Measurements from ENCODE around the gene NEUROD1.

NEUROD1 gene

DNA sequence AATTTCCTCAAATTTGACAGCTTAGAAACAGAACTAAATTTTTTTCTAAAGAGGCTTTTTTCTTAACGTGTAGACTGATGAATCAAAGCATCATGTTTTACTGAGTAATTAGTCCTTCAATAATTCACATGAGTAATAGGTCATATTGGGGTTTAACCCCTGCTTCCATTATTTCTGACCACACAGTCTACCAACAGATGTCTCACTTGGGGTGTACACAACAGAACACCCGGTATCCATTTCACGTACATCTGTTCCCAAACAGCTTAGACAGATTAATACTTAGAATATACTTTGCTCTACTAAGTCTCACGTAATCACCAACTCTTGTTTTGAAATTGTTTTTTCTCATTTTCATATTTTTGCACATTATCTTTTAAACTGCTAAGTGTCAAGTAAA is 38.2 kb downstream of the NEUROD1 start:
- DNase-seq (ENCODE audit: low read depth in 3 of 3): no peak

DNA sequence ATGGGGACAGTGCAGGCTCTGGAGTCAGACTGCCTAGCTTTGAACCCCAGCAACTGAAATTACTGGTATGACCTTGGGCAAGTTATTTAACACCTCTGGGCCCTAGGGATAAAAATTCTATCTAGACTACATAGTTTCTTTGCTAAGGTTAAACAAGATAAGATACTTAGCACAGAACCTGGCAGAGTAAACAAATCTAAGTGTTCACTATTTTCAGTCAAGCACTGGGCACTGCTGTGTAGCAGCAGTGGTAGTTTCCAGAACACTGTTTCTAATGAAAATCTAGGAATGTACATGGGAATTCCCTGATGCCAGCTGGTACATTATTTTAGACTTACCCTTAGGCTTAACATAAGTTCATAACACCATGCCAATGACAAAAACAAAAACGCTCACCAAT is 40.6 kb downstream of the NEUROD1 start:
- no peak for DNase-seq (ENCODE audit: low read depth in 3 of 3)

DNA sequence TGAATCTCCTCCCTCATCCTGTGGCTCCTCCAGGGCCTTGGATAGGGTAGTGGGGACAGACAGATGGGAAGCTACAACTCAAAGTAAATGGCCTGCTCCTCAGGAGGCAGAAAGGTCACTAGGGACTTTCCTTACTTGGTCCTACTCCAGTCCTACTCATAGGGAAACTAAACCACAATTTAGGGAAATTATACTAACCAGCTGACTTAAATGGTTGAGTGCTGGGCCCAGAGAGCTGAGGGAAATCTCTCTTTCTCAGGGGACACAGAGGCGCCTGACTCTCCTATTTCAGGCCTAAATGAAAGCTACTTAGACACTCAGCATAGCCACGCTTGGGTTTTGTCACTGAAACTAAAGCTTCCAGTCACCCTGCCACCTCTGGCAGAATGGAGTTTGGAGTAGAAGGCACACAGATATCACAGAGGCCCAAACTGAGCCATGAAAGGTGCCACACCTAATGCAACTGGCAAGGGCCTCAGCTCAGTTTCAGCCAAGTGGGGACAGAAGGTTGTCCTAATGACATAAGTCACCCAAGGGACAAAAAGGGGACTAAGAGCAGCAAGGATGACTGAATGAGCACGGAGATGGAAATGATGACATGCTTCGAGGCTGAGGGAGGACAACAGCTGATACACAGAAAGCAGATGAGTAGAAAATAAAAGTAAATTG is 47.5 kb downstream of the NEUROD1 start:
- DNase-seq (ENCODE audit: low read depth in 3 of 3): no peak

DNA sequence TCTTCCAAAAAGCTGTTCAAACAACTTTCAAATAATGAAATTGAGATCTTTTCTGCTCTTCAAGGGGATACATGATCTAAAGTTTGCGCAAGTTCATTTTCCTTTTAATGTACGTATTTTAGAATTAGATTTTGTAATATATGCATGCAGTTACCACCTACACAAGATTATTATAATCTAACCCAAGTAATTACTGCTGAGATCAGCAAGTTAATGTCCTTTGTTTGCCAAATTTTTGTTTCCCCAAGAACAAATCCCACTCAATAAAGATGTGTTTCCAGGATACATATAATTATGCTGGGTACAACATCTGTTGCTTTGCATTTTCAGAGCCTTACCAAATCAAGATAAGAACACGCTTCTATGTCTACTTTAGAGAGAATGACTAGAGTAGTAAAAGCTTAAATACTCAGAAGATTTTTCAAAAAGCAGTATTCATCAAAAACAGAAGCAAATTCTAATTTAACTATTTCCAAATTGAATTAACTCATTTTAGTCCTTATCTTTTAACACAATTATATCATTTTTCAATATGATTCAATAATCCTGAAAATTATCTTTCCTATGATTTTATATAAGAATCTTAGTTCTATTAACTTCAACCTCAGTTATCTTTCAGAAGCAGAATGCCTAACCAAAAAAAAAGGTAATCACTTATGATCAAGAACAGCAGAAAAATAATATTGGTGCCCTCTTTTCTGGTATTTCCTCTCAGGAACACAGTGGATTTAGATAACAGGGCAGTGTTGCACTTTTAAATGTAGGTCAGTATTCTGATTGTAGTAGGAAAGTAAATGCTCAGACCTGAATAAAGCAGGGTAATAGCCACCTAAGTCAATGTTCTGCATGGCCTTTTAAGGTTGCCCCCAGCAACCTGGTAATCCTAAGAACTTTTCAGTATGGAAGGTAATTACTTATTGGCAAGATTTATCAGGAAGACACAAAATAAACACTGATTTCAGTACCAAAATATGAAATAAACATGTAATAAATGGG is 51.4 kb downstream of the NEUROD1 start:
- no peak for DNase-seq (ENCODE audit: low read depth in 3 of 3)

DNA sequence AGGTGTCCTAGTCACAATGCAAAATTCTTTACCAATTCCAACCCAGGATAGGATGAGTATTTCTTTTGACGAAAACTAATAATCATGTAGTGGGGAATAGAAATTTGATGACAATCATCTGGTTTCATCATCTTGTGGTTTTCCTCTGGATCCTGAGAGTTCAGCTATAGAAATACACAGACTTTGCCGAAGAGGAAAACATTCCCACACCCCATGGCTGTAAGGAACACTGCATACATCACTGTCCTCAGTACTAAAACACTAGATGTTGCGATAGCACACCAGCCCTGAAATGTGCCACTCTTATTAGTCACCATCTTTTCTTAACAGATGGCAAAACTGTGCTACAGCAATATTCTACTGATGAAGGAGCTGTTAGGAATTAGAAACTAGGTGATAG is 52.8 kb downstream of the NEUROD1 start:
- no peak for DNase-seq (ENCODE audit: low read depth in 3 of 3)

DNA sequence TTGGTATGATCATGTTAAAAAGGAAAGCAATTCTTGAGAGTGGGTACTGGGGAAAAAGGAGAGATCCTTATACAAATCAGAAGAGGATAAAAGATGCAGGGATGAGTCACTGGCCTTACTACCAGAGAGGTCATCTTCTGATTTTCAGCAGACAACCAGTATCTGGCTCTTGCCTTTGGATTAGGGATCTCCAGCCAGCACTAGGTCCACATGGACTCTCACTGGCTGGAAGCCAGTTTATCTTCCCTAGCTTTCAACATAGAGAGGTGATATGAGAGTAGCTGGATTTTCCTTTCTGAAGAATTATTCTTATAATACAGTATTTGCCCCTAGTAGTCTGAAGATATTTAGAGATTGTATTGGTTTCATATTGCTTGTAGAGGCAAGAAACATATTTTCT is 53.6 kb downstream of the NEUROD1 start:
- DNase-seq (ENCODE audit: low read depth in 3 of 3): no peak
